ENCODE results near the gene CAB39.

- TF ChIP-seq CTCF (conservative IDR thresholded peaks at IDR 0.05; ENCODE audit: low read depth in 2 of 2), result no peak
- no peak for TF ChIP-seq POLR2AphosphoS5 (IDR thresholded peaks at IDR 0.05; ENCODE audit: low read depth)
- no peak for TF ChIP-seq ZNF114 (CRISPR knock-in tag; IDR thresholded peaks at IDR 0.05)
Measured at GRCh38 chr2:230711224-230711623, 1.4 kb upstream of the CAB39 start.
